Skeletal muscle cell (primary cell): ENCODE data around the gene MICALL2.

Source experiments
- DNase-seq: peaks from one replicate; pipeline ENCODE4 v3.0.0-alpha.2; 2010; ENCODE audit warnings: low read depth
- H3K4me3 ChIP-seq: 2 replicates; pipeline ENCODE4 v1.5.1; 2011; ENCODE audit warnings: low read depth, mild to moderate bottlenecking, control low read depth, low read length, moderate library complexity

MICALL2 gene

DNA sequence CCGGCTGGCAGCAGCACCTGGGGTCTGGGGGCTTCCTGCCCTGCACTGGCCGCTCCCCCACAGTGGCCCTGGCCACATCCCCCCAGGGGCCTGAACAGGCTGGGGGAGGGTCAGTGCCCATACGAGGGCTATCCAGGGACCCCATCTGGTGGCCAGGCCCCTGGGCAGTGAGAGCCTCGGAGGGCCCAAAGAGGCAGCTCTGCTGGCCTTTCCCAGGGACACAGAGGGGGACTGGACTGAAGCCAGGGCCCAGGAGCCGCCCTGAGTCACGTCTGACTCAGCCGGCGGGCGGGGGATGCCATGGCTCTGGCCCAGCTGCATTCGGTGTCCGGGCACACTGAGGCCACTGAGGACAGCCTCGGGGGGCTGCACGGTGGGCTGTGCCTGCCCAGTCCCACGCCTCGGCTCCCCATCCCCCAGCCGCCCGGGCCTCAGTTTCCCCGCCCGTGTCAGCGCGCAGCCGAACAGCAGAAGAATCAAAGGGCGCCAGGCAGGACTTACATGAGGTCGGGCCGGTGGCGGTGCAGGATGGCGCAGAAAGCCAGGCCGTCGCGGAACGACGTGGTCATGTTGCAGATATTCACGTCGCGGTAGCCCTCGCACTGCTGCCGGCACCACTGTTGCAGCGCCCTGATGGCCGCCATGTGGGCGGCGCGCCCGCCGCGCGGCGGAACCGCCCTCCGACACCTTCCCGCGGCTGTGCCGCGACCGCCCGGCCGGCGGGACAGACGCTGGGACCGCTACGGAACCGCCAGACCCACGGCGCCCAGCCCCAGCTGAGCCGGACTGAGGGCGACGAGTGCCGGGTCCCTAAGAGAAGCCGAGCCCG, at the start of gene MICALL2:
Gene MICALL2 (minus strand): TSS at position 788 of the 829 bp plus-strand sequence. CDS start 144 bp downstream, at position 644.
- H3K4me3 ChIP-seq, result peak within 1 kb of the TSS; percentile 80
- DNase-seq, result peak; percentile 58

DNA sequence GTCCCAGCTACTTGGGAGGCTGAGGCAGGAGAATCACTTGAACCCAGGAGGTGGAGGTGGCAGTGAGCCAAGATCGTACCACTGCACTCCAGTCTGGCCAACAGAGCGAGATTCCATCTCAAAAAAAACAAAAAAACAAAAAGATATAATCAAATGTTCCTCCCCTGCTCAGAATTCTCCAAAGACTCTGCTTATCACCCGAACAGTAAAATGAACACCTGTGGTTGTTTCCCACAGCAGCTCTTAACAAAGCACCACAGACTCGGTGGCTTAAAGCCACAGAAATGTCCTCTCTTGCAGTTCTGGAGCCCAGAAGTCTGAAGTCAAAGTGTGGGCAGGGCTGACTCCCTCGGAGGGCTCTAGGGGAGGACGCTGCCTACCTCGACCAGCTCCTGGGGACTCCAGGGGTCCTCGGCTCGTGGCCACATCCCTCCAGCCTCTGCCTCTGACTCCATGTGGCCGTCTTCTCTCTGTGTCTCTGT, 49.0 kb upstream of the MICALL2 start:
- H3K4me3 ChIP-seq, result no peak overlapping the region
- no peak for DNase-seq

DNA sequence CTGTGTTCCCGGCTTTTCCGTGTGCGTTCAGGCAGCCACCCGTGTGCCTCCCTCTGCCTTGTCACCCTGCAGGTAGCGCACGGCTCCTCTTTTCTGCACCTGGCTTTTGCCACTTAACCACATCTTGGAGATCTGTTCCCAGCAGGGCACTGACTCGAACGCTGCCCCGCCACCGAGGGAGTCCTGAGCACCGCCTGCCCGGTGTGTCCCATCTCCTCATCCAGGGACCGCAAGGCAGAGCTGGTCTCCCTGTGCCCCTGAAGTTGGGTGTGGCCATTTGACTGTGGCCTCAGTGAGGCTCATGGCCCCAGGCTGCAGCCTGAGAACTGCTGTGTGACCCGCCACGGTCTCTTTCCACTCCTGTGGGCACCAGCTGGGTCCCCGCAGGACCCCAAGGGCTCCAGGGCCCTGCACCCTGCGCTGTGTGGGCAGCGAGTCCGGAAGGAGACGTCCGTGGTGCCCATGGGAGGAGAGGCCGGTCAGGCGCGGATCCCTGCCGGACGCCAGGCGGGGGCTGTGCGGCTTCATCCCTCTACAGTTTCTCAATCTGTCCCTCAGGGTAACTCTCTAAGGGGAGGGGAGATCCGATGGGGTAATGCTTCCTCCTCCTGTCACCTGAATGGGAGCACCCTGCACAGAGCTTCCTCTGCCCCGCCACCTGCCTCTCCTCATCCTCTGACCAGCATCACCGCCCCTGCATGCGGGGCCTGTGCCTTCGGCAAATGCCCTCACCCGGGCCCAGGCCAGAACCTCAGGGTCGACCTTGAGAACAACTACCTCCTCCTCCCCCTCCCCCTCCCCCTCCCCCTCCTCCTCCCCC, 46.7 kb upstream of the MICALL2 start:
- no peak for DNase-seq
- H3K4me3 ChIP-seq, result no peak overlapping the region

DNA sequence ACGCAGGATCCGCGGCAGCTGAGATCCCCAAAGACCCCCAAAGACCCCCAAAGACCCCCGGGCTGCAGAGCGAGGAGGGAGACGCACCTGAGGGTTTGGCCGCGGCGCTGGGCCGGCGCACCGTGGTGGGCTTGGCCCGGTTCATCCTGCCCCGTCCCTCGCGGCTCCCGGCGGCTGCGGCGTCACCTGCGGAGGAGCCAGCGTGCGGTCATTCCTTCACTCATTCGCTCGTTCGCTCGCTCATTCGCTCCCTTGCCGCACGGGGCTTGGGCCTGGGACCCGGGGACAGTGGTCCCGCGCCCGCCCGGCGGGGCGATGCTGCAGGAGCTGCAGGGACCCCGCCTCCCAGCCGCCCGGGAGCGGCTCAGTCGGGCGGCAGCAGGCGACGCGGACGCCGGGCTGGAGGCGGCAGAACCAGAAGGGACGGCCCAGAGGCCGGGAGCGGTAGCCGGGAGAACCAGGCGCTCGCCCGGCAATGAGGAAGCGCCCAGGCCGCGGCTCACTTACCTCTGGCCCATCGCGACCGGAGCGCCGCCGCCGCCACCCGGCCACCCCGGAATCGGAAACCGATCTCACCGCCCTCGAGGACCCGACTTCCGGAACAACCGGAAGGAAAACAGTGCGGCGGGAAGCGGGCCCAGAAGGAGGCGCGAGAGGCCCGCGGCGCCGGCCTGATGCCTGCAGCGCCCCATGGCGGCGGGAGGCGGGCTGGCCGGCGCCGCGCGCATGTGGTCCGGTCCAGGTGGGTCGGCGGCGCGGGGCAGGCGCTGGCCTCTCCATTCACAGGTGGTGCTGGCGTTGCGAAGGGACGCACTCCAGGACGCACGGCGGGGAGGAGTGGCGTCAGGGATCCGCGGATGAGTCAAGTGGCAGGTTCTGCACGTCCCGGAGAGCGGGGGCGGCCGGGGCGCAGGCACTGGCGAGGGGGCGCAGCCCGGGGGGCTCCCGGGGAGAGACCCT, 44.8 kb upstream of the MICALL2 start, which contains the start of gene INTS1:
Gene INTS1 (minus strand): TSS at position 574 of the 960 bp plus-strand sequence. CDS start 429 bp downstream, at position 145.
- DNase-seq, result peak; percentile 56
- peak within 1 kb of the TSS; percentile 97 for H3K4me3 ChIP-seq

DNA sequence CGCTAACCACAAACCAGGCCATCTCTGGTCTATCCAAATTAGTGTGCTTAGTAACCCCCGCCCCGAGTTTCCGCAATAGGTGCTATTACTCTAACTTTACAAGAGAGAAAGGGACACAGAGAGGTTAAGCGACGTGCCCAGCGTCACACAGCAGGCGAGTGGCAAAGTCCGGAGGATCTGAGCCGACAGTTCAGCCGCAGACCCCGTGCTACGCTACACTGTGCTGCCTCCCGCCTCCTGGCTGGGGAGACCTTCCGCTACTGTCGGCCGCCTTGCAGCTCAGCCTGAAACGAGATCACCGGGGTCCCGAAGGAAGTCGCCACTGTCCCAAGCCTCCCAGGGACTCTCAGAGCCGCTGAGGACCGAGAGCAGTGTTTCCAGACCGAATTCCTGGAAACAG, 44.1 kb upstream of the MICALL2 start:
- DNase-seq, result no peak
- H3K4me3 ChIP-seq, result peak overlapping the region; percentile 97

DNA sequence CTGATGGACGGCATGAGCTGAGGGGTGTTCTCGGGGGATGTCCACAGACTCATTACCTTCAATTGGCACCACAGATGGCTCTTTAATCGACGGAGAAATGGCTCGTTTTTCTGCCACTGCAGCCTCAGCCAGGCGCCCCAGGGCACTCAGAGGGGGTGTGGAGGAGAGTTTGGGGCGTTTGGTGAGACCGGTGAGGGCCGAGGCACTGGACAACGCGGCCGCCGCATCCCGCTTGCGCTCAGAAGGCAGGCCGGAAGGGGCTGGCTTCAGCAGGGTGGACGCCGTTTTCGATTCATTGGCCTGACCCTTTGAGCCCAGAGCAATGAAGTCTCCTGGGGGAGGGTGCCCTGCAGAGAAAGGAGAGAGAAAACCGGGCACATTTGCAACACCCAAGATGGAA, 43.6 kb upstream of the MICALL2 start:
- no peak for DNase-seq
- peak overlapping the region; percentile 97 for H3K4me3 ChIP-seq

DNA sequence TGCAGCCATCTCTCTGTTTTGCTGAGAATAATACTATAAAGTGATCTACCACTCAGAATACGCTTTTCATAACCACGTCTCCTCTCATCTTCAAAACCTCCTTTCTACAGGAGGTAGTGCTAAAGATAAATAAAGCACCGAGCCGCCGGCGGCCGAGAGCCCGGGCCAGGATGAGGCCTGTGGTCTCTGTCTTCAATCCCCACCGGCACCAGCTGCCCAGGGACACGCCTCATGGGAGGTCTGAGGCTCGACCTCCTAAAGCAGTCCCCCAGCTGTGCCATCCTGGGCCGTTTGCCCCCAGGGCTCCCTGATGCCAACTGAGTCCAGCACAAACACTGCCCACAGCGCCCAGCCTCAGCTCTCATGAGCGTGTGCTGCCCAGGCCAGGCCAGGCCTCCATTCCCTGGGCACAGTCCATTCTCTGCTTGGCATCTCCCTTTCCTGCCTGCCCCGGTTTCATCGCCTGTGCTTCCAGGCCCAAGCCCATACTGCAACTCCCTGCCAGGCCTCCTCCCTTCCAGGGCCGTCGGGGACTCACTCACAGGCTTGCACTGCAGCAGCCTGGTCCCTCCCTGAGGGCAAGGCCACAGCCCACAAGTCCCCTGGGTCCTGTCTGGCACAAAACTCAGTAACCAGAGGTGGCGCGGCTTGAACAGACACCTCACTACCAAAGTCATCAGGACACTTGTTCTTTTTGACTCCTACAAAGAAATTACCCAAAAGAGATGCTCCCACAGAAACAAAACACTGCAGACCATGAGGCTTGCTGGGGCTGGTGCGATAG, 42.4 kb upstream of the MICALL2 start:
- no peak for DNase-seq
- no peak overlapping the region for H3K4me3 ChIP-seq

DNA sequence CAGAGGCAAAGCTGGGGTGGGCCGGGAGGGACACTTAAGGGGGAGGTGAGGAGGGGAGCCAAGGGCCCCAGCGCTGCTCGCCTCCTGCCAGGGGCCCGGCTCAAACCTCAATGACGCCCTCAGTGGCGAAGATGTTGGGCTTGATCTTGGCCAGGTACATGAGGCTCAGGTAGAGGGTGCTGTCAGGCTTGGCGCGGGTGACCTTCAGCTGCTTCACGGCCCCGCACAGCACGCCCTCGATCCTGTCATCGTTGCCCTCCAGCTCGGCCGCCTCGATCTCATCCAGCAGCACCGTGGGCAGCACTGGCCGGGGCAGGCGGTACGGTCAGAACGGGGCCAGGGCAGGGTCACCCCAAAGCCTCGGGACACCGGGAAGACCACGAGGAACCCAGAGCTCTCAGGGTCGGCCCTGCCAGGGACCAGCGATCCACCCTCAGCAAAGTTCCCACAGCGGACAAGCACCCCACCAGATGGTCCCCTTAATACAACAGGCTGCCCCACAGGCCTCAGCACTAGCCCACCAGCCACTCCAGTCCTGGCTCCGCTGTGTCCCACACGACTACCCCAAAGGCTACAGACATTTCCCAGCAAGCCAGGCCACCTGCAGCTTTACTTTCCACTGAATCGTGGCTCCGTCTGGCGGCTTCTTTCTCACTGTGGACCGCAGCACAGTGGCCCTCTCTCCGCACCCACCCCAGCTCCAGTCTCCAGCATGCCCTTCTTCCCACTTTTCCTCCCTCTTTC, 41.0 kb upstream of the MICALL2 start:
- DNase-seq, result no peak
- no peak overlapping the region for H3K4me3 ChIP-seq

DNA sequence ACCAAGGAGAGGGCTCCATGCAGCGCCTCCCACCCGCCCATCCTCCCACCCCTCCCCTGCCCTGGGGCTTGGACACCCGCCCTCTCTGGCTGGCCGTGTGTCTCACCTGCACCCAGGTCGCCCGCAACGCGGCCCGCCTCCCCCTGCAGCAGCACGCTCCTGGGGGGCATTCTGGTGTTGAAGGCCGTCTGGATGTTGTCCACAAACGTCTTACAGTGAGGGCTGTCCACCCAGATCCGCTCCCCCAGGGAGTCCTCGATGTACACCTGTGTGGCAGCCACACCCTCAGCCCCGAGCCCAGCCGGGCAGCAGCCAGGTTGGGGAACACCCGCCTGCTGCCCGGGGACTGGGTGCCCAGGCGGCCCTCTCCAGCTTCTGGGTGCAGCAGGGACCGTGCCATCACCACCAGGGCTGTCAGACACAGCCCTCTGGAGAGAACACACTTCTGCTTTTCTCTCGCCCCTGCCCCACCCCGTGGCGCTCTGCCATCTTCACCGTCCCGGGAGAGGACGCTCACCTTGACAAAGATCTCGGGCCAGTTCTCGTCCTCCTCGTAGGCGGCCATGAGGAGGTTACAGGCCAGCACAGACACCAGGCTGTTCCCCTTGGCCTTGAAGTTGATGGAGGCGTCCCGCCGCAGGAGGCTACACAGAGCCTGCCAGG, 40.2 kb upstream of the MICALL2 start:
- DNase-seq, result no peak
- no peak overlapping the region for H3K4me3 ChIP-seq

DNA sequence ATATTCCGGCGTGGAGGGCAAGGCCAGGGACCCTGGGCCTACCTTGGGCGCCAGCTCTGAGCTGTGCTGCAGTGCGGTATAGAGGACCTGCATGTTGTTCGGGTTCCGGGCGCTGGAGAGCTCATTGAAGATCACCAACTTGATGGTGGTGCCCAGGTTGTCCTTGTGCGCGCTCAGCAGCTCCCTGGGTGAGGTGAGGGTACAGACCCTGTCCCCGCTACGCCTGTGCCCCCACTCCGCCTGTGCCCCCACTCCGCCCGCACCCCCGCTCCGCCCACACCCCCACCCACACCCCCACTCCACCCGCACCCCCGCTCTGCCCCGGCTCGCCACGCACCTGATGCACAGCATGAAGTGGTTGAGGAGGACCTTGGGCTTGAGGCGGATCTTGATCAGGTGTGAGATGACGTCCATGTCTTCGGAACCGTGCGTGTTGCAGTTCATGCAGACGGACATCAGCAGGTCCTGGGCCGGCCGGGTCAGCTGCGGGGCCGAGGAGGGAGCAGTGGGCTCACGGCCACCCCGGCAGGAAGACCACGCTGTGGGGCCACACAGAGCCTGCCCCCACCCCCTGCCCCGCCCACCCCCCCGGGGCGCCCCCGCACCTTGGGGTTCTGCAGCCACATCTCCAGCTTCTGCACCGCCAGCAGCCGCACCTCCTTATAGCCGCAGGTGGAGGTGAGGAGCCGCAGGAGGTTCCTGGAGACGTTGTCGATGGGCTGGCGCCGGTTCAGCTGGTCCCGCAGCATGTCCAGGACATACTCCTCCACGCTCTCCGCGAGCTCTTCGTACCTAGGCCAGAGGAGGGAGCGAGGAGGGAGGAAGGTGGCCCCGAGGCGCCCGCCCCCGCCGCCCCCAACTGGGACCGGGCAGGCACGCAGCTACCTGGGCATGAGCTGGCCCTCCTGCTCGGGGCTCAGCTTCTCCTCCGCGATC, 39.4 kb upstream of the MICALL2 start:
- DNase-seq, result no peak

DNA sequence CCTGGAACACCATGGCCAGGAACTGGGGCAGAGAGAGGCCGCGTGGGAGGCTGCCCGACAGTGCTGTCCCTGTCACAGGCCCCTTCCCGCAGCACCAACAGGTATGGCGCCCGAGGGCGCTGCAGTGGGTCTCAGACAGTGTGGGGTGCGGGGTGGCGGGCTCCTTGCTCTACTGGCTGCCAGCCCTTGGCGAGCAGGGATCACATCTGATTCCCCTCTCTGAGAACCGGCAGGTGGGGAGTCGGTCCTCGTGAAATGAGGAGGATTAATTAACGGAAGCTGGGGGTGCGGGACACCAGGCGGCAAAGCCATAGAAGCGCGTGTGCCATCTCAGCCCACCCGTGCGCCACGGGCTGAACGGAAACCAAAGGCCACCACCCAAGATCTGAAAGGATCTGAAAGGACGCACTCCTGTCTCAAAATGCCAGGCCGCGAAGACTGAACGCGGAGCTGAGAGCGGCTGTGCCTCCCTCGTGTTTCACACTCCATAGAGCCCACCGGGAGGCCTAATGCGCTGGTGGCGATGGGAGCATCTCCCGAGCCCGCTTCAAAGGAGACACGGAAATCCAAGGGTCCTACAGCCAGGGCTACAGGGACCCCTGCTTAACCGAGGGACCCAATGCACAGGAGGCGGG, 38.1 kb upstream of the MICALL2 start:
- no peak overlapping the region for H3K4me3 ChIP-seq
- DNase-seq, result no peak

More for the DNA sequence above, 39.4 kb upstream of the MICALL2 start:
- no peak overlapping the region for H3K4me3 ChIP-seq

DNA sequence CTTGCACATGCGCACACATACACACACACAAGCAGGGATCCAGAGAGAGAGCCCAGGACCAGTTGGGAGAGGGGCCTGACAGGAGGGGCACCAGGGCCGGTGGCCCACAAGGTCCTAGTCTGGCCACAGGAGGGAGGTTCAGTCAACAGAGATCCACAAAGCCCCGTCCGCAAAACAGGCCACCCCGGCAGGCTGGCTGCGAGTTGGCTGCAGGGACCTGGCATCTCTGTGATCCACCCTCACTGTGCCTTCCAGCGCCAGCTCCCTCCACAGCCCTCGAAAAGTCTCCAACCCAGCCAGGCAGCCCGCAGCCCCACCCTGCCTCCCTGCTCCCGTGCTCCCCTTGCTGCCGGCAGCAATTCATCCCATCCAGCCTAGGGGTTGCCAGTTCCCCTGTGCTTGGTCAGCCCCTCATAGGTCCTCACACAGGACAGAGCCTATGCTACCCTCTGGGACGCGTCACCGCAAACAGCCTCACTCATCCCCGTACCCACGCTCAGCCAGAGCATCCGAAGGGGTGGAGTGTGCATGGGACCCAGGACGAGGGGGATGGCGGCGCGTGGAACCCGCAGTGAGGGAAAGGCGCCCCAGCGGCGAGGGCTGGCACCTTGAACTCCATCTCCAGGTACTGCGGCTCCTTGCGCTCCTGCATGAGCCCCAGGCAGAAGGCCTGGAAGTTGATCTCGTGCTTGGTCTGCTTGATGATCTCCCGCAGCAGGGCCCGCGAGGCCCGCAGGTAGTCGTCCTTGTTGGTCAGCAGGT, 37.4 kb upstream of the MICALL2 start:
- DNase-seq, result no peak
- no peak overlapping the region for H3K4me3 ChIP-seq

DNA sequence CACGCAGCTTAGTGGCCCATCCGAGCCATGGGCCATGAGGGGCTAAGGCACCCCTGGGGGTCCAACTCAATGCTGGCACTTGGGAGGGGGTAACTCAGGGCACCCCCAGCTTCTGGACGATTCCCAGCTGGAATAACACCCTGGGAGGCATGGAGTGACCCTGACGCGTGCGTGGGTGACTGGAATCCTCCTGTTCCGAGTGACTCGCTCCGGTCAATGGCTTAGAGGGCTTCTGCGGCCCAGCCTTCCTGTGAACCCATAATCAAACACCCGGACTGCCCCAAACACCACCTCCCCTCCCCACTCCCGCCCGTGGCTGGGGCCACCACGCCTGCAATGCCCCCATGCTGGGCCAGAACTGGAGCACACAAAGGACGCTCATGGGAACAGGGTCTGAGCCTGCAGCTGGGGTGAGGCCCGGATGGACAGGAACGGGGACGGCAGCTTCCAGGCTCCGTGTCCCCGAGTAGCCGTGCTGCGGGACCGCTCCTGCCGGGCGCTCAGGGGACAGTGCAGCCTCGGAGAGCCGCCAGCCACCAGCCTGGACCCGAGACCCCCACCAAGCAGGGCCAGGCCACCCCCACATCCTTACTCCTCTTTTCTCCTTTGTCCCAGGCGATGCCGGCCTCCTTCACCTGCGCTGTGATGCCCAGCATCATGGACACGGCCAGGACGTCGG, 36.4 kb upstream of the MICALL2 start:
- no peak for DNase-seq

DNA sequence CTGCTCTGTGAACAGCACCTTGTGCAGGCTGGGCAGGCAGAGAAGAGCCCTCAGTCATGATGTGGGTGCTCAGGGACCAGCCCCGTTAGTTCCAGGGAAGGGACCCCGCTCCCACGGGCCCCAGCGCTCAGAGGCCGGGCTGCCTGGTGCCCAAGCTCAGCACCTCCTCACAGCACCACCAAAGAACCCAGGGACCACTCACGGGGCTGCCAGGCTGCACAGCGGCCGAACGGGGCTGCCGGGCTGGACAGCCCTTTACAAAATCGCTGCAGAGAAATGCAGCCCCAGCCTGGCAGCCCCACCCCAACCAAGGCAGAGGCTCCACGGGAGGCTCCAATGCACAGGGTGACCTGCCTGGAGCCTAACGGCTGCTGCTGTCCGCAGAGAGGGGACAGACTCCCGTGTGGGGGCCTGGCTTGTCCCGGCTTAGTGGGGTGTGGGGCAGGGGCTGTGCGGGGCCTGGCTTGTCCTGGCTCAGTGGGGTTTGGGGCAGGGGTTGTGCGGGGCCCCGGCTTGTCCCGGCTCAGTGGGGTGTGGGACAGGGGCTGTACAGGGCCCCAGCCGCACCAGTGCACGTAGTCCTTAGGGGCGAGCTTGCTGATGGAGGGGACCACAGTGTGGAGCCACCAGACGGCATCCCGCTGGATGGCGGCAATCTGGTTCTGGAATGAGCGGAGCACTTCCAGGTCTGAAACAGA, 35.7 kb upstream of the MICALL2 start:
- H3K4me3 ChIP-seq, result no peak overlapping the region
- no peak for DNase-seq

More for the DNA sequence above, 36.4 kb upstream of the MICALL2 start:
- H3K4me3 ChIP-seq, result no peak overlapping the region
